Measurements from ENCODE around the gene FAM171A2.

The FAM171A2 gene

GRCh38 chr17:44327715-44328449, 35.8 kb downstream of the FAM171A2 start:
- H3K4me3 ChIP-seq (ENCODE audit: low read depth, low read length), result no peak overlapping the region
- no peak for TF ChIP-seq CTCF (IDR thresholded peaks at IDR 0.05; ENCODE audit: low read depth, low read length, missing control alignments)
- DNase-seq (ENCODE audit: low read depth), result no peak

GRCh38 chr17:44326861-44327444, 36.7 kb downstream of the FAM171A2 start:
- H3K4me3 ChIP-seq (ENCODE audit: low read depth, low read length), result peak overlapping the region; percentile 53
- TF ChIP-seq CTCF (IDR thresholded peaks at IDR 0.05; ENCODE audit: low read depth, low read length, missing control alignments), result no peak
- peak; percentile 89 for DNase-seq (ENCODE audit: low read depth)

GRCh38 chr17:44324571-44325275, 38.9 kb downstream of the FAM171A2 start, which contains the start of gene SLC25A39:
TSS of gene SLC25A39 (minus strand) at chr17:44324823. CDS start at chr17:44323562, 1,261 bp downstream.
- no peak for DNase-seq (ENCODE audit: low read depth)
- TF ChIP-seq CTCF (IDR thresholded peaks at IDR 0.05; ENCODE audit: low read depth, low read length, missing control alignments), result no peak

GRCh38 chr17:44324092-44324570, 39.5 kb downstream of the FAM171A2 start:
- peak overlapping the region; percentile 86 for H3K4me3 ChIP-seq (ENCODE audit: low read depth, low read length)
- no peak for TF ChIP-seq CTCF (IDR thresholded peaks at IDR 0.05; ENCODE audit: low read depth, low read length, missing control alignments)
- no peak for DNase-seq (ENCODE audit: low read depth)

More at GRCh38 chr17:44324571-44325275, 38.9 kb downstream of the FAM171A2 start, which contains the start of gene SLC25A39:
- peak within 1 kb of the TSS; percentile 86 for H3K4me3 ChIP-seq (ENCODE audit: low read depth, low read length)

- DNase-seq (ENCODE audit: low read depth), result no peak
- TF ChIP-seq CTCF (IDR thresholded peaks at IDR 0.05; ENCODE audit: low read depth, low read length, missing control alignments), result no peak
- peak overlapping the region; percentile 86 for H3K4me3 ChIP-seq (ENCODE audit: low read depth, low read length)
Observed at GRCh38 chr17:44323359-44324091, 40.1 kb downstream of the FAM171A2 start.

- no peak overlapping the region for H3K4me3 ChIP-seq (ENCODE audit: low read depth, low read length)
Observed at GRCh38 chr17:44322236-44322895, 41.3 kb downstream of the FAM171A2 start.

More at GRCh38 chr17:44322236-44322895, 41.3 kb downstream of the FAM171A2 start:
- no peak for DNase-seq (ENCODE audit: low read depth)
- no peak for TF ChIP-seq CTCF (IDR thresholded peaks at IDR 0.05; ENCODE audit: low read depth, low read length, missing control alignments)

Data from GM12864 (cell line).